NCI-H1092 (cell line): ENCODE measurements around the gene PRR7.

Experiments used
- DNase-seq: peaks from one replicate; lab custom pipeline; 2025; lab: John Stamatoyannopoulos, UW

The PRR7 gene

DNA sequence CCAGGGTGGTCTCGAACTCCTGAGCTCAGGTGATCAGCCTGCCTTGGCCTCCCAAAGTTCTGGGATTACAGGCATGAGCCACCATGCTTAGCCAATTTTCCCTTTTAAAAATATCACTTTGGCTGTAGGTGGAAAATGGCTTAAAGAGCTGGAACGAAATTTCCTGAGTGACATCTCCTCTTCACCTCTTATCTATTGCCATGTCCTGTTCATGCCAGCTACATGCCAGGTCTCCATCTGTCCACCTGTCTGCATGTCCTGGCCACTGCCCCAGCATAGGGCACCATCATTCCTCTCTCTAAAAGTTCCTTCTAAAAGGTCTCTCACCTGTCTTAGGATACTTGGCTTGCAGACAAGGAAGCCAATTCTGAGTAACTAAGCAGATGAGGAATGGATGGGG is 22.9 kb upstream of the PRR7 start:
- DNase-seq: no peak

DNA sequence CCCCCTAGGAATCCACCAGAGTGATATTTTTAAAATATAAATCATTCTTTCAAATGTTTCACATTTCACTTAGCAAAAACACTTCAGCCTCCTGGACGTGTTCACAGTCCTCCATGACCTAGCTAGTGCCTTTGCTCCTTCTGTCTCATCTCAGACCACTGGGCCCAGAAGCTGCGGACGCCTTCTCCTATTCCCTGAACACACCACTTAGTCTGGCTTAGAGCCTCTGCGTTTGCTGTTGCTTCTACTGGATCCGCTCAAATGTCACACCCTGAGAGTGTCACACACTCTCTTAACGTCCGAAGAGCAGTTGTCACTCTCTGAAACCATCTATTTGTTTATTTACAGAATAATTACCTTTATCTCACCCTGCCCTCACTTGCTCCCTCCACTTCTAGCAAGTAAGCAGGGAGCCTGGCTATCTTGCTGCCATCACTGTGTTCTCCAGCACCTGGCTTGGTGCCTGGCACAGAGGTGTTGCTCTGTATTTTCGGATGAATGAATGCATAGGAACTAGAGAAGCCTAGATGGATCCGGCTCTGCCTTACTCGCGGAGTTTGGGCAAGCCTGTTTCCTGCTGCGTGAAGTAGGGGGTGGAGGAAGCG is 21.3 kb upstream of the PRR7 start:
- no peak for DNase-seq

DNA sequence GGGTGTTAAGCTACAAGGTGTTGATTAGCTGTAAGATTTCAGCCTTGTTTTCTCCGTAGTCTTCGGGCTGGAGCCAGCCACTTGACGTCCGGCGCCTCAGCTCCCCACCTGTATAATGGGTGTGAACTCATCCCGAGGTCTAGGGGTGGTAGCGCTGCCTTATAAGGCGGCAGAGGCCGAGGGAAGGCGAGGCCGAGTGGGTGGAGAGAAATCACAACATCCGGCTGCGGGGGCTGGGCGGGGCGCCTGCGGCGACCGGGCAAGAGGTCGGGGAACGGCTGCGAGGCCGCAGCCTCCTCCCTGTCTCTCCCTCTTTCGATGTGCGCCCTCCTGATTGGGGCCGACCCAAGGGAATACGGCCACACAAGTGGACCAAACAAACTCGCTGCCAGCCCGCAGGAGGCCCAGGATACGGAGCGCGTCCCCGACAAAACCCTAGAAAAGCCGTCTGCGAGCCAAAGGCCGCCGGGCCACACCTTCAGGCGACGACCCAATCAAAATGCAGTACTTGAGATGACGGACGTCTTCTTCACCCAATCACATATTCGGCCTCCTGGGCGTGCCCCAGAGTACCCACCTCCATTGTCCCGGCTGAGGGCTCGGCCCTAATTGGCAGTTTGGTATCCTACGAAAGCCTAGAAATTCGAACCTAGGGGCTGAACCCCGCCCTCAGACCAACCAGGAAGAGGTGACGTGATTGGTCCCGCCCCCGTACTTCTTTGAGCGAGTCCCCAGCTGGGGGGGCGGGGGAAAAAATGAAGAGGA is 20.6 kb upstream of the PRR7 start:
- peak; percentile 98 for DNase-seq

DNA sequence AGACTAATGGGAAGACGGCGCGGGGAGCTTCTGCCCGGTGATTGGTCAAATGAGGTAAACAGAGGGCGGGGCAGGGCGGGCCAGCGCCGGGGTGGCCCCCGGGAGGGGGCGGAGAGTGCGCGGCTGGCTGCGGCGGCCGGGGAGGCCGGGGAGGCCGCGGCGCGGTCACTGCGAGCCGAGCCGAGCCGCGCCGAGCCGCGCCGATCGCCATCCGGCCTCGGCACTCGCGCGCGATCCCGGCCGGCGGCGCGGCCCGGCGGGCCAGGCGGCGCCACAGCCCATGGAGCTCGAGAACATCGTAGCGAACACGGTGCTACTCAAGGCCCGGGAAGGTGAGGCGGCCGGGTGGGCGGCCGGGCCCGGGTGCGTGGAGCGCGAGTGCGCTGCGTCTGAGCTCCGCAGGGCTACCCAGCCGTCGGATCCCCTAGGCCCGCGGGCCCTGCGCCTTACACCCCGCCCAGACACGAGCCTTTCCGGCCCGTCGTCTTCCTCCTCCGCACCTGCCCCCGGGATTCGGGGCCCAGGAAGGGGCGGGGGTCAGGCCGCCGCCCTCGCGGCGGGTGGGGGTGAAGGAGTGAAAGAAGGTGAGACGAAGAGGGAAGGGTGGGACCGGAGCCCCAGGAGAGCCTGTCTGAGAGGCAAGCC is 19.9 kb upstream of the PRR7 start, which contains the start of gene GRK6:
Gene GRK6 (plus strand): TSS at position 111 of the 645 bp plus-strand sequence. CDS start 170 bp downstream, at position 281.
- no peak for DNase-seq

DNA sequence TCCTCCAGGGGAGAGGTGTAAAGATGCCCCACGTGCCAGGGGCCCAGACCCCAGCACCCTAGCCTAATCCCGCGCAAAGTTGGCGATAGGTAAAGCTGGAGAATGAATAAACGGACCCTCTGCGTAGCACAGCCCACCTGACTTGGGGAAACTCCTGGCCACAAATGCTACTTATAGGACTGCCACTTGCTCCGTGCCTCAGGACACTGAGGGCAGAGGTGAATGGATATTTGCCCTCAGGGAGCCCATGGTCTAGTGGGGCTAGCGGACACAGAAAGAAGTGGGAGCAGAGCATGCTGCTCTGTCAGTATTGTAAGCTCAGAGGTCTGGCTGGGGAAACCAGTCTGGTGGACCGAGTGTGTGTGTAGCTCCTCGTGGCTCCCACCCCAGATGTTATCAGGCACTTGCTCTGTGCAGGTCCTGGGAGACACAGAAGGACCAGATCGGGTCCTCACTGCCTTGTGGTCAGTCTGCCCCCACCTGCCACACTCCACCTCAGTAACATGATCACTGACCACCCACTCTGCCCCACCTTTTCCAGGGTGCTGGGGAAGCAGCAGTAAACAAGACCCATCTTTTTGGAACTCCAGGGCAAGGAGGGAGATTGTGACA is 19.3 kb upstream of the PRR7 start:
- DNase-seq: no peak

DNA sequence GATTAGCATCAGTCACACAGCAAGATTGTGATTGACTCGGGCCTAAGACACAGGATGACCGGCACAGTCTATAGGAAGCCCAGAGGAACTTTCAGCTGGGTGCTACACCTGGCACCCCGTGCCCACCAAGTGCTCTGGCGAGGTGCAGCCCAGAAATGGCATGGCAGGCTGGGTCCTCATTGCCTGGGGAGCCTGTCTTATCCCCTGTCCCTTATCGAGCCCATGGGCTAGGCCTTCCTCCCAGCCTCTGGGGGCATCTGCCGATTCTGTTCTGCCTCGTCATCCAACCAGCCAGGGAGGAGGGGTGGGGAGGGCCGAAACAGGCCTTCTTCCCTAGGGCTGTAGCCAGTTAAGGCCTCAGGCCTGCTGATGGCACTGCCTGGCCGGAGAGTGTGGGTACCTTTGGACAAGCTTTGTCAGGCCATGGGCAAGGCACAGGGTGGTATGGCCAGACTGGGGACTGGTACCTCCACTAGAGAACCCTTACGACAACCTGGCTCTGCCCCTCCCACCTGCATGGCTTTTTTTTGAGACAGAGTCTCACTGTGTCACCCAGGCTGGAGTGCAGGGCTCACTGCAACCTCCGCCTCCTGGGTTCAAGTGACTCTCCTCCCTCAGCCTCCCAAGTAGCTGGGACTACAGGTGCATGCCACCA is 18.6 kb upstream of the PRR7 start:
- DNase-seq: no peak

DNA sequence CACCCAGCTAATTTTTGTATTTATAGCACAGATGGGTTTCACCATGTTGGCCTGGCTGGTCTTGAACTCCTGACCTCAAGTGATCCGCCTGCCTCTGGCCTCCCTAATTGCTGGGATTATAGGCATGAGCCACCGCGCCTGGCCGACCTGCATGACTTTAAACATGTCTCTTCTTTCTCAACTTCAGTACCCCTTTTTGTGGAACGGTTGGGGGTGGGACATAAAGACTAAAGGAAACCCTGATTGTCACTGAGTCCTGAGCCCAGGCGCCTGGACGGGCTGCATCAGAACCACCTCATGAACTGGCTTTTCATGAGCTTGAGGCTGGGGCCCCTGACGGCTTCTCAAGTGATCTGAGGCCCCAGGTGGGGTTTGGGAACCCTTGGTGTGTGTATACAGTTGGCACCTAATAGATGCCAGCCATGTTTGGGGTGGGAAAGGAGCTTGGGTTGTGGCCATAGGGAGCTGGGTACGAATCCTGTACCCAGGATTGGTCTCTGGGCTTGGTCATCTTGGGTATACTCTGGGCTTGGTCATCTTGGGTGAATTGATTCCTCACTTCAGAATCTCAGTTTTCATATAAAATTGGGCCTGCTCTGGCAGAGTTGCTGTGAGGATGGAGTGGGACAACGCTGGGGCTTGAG is 17.9 kb upstream of the PRR7 start:
- DNase-seq: no peak

DNA sequence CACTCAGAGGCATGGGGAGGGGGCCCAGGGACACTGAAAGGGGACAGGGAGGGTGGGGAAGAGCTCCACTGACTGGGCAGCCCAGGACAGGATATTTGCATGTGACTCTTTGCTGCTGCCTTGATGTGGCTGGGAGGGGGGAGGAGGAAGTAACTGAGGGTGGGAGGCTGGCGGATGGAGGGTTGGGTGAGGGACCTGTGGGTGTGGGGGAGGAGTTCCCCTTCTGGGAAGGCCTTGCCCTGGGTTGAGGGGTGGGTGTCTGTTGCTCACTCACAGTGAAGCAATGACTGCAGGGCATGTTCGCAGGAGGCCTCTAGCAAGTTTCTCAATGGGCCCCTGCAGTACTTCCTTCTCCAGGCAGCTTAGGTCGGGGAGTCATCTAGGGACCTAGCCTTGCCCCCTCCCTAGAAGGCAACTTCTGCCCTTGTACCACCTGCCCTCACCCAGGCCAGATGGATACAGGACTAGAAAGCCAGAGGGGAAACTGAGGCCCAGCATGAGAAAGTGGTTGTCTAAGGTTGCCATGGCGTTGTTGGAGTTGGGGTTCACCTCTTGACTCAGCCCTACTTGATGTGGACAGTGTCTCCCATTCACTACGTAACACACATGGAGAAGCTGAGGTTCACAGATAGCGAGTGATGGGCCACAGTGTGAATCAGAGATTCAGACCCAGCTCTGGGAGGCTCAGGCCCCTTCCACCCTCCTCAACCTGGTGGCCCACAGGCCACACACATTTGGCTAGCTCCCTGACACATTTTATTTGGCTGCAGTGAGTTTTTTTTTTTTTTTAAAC is 17.2 kb upstream of the PRR7 start:
- no peak for DNase-seq

DNA sequence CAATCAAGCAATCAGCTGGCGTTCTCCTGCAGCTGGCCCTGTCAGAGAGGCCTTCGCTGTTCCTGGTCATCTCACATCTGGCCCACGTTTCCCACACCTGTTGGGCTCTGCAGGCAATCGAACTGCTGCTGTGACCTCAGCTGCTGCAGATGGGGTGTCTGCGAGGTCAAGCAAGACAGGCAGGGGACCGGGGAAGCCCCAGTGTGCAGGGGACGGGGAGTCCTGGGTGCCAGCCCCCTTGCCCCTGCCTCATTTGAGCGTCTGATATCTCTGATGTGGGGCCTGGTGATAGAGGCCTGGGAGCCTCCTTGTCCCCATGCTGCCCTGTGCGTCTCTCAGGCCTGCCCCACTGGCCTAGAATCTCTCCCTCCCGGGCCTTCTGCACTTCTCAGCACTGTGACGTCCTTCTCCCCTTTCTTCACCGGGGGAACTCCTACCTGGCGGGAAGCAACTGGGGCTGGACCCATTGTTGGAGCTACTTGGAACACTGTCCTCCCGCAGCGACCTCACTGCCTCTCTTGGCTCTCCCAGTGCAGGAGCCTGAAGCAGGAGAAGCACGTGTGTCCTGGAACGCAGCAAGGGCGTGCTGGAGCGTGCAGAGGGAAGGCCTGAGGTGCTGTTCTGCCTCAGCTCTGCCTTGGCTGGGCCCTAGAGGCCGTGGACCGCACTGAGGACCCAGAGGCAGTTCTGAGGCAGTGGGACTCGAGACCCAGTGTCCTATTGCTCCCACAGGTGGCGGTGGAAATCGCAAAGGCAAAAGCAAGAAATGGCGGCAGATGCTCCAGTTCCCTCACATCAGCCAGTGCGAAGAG is 16.3 kb upstream of the PRR7 start:
- DNase-seq: no peak

DNA sequence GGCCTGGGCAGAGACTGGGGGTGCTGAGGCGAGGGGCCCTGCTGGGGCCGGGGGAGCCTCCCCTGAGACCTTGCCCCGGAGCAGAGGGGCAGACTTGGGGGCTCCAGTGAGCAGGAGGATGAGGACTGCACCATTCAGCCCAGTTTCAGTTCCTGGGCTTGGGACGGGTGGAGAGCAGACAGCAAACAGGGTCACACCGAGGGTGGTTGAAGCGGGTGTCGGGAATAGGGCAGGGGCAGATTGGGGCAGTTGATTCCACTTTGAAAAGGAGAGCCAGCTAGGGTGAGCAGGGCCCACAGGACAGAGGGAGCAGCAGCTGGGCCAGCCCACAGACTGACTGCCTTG is 15.7 kb upstream of the PRR7 start:
- no peak for DNase-seq

DNA sequence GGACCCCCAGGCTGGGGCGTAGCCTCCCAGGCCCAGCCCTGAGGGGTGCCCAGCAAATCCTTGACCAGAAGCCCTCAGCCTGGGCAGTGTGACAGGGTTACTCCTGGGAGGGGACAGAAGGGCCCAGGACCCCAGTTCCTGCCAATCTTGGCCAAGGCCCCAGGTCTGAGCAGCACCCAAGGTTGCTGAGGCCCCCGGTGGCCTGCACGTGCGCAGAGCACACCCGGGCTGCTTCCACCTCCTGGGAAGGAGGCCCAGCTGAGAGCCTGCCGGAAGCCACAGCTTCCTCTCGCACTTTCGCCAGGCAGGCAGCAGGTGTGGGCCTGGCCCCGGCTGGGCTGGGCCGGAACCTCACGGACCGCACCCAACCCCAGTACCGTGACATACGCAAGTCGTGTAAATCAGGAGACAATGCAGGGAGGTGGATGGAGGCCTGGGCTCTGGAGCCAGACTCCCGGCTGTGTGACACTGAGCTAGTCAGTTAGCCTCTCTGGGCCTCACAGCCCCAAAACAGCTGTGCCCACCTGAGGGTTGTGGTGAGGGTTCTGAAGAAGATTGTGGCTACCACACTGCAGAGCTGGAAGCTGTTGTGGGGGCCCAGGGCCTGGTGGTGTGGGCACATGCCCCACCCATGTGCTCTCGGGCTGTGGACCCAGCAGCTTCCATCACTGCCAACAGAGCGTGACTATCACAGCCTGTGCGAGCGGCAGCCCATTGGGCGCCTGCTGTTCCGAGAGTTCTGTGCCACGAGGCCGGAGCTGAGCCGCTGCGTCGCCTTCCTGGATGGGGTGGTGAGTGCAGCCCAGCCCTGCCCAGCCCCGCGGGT is 15.1 kb upstream of the PRR7 start:
- no peak for DNase-seq

DNA sequence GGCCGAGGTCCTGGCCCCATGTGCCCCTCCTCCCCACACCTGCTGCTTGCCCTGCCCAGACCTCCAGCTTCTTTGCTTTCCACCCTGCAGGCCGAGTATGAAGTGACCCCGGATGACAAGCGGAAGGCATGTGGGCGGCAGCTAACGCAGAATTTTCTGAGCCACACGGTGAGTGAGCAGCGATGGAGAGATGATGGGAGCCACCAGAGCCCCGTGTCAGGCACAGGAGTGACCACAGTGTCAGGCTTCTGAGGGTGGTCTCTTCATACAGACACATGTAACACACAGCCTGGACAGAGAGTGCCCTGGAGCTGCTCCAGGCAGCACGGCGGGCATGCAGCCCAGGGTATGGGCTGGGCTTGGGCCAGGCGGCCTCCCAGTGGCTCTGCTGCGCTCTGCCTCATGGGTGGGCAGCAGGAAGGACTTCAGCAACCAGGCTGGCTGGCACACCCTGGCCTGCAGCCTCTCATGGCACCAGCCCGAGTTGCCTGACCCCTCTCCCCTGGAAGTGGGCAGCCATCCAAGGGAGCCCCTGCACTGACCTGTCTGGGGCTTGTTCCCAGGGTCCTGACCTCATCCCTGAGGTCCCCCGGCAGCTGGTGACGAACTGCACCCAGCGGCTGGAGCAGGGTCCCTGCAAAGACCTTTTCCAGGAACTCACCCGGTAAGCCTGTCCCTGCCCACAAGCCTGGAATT is 14.3 kb upstream of the PRR7 start:
- no peak for DNase-seq

DNA sequence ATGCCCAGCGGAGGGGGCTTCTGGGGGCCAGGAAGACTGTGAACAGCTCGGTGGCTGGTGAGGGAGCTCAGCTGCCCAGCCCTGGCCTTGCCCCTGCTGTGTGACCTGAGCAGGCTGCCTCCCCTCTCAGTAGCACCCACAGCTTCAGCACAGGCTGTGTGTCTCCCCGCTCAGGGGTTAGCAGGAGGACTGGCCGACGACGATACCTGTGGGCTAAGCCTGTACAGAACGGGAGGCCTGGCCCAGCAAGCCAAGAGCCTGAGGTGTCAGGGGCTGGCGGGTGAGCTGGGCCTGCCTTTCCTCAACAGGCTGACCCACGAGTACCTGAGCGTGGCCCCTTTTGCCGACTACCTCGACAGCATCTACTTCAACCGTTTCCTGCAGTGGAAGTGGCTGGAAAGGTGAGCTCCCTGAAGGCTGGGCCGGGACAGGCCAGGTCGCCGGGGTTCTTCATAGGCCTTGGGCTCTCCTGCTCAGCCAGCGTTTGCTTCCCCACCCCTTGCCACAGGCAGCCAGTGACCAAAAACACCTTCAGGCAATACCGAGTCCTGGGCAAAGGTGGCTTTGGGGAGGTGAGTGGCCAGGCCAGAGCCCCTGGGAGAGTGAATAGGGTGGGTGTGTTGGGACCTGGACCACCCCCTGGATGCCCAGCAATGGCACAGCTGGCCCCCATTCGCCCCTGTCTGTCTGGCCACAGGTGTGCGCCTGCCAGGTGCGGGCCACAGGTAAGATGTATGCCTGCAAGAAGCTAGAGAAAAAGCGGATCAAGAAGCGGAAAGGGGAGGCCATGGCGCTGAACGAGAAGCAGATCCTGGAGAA is 13.6 kb upstream of the PRR7 start:
- no peak for DNase-seq

DNA sequence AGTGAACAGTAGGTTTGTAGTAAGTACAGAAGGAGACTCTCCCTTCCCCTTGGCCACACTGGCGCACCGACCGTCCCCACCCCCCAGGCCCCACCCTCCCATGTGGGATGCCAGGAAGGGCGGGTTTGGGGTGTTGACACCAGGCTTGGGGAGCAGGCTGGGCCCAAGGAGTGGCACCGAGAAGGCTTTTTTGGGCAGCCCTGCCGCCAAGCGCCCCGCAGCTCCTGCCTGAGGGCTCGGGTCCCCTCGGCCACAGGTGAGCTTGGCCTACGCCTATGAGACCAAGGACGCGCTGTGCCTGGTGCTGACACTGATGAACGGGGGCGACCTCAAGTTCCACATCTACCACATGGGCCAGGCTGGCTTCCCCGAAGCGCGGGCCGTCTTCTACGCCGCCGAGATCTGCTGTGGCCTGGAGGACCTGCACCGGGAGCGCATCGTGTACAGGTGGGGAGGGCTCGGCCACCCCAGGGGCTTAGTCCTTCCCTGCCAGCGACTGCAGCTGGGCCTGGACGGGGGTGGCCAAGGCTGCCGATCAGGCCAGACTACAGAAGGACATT is 12.9 kb upstream of the PRR7 start:
- DNase-seq: no peak

DNA sequence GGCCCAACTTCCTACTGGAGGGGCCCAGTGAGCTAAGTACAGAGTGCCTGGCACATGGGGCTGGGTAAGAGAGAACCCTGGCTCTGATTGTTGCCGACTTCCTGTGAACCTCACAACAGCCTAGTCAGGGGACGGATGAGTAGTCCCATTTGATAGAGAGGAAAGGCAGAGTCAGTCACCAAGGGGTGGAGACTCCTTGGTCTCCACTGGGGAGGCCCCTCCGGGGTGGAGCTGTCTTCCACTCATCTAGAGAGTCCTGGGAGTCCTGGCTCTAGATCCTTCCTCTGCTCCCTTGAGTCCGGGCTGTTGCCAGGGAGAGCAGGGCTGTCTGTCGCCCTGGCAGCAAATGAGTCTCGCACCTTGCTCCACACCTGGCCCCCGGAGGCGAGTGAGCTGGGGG is 12.2 kb upstream of the PRR7 start:
- DNase-seq: no peak

DNA sequence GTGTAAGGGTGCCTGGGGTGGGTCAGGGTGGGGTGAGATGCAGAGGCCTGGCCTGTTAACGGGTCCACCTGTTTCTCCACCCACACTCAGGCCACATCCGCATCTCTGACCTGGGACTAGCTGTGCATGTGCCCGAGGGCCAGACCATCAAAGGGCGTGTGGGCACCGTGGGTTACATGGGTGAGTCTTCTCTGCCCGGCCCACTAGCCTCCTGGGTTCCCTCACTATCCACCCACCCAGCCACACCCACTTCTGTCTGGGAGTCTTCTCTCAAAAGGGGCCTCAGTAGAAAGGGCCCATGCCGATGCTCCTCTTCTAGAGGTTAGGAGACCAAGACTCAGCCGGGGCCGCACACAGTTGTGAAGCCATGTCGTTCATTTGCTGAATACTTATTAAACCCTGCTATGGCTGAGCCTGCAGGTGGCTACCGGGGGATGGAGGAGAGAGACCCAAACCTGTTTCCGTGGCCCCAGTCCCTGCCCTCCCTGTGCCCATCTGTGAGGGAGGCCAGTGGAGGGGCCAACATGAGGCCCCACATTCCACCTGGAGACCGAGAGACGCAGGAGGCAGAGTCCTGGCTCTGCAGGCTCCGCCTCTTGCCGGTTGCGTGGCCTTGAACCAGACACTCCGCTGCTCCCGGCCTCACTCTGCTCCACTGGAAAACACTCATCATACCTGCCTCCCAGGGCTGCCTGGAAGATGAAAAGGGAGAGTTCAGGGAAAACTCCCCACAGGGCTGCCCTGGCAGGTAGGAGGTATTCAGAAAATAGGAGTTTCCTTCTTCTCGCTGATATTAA is 11.5 kb upstream of the PRR7 start:
- DNase-seq: no peak
